NCI-H748 (cell line): ENCODE data around the gene ICAM1.
"Not testable (repeated sequence)": the region's sequence is repeated elsewhere in the genome, so short reads cannot be mapped to it uniquely, and the experiment has no call there.

Experiments used
- DNase-seq: peaks from one replicate; lab custom pipeline; 2025; ENCODE audit not compliant: unreplicated experiment; lab: John Stamatoyannopoulos, UW

The ICAM1 gene, protein sequence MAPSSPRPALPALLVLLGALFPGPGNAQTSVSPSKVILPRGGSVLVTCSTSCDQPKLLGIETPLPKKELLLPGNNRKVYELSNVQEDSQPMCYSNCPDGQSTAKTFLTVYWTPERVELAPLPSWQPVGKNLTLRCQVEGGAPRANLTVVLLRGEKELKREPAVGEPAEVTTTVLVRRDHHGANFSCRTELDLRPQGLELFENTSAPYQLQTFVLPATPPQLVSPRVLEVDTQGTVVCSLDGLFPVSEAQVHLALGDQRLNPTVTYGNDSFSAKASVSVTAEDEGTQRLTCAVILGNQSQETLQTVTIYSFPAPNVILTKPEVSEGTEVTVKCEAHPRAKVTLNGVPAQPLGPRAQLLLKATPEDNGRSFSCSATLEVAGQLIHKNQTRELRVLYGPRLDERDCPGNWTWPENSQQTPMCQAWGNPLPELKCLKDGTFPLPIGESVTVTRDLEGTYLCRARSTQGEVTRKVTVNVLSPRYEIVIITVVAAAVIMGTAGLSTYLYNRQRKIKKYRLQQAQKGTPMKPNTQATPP

DNA sequence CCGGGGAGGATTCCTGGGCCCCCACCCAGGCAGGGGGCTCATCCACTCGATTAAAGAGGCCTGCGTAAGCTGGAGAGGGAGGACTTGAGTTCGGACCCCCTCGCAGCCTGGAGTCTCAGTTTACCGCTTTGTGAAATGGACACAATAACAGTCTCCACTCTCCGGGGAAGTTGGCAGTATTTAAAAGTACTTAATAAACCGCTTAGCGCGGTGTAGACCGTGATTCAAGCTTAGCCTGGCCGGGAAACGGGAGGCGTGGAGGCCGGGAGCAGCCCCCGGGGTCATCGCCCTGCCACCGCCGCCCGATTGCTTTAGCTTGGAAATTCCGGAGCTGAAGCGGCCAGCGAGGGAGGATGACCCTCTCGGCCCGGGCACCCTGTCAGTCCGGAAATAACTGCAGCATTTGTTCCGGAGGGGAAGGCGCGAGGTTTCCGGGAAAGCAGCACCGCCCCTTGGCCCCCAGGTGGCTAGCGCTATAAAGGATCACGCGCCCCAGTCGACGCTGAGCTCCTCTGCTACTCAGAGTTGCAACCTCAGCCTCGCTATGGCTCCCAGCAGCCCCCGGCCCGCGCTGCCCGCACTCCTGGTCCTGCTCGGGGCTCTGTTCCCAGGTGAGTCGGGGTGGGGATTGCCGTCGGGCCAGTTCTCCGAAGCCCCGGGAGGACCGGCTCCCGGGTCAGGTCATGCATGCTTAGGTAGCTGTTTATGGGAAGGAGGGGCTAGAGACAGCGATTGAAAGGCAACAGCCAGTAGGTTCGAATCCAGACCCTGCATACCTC is at the start of gene ICAM1:
Gene ICAM1, plus strand, starts transcription at position 505 of the 779 bp plus-strand sequence. Its CDS starts 40 bp downstream, at position 545.
- peak; percentile 37 for DNase-seq

DNA sequence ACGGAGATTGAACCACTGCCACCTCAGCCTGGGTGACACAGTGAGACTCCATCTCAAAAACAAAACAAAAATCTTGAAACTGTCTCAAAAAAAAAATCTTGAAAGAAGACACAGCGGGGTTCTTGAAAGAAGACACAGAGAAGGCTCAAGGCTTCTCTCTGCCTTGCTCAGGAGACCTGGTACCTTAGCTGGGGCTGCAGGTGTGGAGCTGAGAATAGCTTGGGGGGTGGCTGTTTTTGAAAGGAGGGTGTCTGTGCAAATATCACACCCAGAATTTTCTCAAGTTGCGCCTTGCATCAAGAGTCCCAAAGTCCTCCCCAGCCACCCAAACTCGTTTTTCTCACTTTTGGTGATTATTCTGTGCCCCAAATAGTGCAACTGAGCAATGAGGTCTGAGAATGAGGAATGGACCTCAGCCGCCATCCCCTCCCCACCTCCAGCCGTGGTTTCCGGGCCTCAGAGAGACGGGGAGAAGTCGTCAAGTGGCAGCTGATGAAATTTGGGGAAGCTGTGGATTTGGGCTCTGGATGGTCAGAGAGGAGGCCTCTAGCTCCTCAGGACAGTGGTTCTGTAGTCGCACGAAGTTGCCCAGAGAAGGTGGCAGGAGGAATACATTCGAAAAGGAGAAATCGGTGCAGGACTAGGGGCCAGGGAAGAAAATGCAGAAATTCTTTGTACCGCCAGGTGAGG is 48.6 kb upstream of the ICAM1 start:
- DNase-seq, result no peak

DNA sequence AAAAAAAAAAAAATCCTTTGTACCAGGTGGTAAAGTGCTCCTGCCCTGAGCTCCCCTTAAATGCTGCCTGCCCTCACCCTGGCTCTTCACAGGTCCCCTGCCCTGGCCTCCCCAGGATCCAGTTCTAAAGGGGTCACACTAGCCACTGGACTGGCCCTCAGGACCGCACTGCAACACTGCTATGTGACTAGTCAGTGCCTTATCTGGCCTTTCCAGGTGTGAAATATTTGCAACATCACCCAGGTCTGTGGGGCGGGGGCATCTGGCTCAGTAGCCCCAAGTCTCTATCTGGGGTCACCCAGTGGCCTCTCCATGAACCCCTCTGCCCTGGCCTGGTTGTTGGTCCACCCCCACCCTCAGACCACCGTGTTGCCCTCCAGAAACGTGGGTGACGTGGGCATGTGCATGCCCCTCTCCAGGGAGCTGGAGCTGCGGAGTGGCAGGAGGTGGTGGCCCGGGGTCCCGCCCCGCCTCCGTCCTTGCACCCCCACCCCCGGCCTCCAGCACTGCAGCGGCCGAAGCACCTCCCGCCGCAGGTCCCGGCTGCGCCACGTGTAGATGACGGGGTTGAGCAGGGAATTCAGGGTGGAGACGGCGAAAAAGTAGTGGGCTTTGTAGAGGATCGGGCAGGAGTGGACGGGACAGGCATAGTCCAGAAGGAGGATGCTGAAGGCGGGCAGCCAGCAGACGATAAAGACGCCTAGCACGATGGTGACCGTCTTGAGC is 47.3 kb upstream of the ICAM1 start:
- no peak for DNase-seq

DNA sequence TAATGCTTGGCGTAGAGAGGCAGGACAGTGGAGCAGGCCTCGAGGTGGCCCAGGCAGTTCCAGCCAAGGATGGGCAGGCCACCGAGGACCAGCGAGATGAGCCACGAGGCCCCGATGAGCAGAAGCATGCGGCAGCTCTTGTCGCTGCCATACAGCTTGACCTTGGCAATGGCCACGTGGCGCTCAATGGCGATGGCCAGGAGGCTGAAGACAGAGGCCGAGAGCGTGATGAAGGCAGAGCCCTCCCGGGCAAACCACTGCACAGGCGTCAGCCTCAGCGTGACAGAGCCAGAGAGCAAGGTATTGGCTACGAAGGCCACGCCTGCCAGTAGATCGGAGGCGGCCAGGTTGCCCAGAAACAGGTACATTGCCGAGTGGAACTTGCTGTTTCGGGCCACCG is 46.6 kb upstream of the ICAM1 start:
- no peak for DNase-seq

DNA sequence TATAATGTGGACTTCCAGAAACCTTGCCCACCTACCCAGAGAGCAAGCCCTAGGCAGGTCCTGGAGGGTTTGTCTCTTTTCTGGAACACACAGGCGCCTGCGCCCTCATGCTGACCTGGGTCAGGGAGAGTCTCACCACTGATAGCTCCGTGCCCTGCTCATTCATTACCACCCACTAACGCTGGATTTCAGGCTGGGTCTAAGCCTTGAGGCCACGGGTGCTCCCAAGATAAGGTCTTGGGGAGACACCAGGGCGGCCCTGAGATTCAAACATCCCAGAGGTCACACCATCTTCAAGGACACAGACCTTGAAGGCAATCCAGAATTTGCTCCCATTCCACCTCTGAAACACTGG is 44.9 kb upstream of the ICAM1 start:
- no peak for DNase-seq

DNA sequence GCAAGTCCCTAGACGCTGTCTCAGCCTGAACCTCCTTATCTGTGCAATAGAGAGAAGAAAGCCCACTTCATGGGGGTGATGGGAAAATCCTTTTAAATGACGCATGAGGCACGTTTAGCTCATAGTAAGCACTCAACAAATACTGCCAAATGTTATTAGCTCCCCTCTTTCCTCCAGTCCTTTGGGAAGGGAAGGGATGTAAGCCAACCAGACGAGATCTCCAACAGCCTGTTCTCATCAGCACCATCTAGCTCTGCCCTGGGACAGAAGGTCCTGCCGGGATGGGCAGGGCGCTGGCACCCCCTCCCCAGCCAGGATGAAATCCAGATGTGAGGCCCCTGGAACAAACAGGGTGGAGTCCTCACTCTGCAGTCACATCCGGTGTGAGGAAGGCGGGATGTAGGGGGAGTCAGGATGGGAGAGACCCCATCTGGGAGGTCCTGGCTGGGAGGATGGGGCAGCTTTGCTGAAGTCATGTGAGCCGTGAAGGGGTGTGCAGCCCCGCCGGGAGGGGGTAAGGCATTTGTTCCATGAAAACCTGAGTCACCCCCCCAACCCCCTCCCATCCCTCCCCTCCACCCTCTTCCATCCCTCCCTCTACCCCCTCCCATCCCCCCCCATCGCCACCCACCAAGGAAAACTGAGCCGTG is 44.4 kb upstream of the ICAM1 start:
- no peak for DNase-seq

DNA sequence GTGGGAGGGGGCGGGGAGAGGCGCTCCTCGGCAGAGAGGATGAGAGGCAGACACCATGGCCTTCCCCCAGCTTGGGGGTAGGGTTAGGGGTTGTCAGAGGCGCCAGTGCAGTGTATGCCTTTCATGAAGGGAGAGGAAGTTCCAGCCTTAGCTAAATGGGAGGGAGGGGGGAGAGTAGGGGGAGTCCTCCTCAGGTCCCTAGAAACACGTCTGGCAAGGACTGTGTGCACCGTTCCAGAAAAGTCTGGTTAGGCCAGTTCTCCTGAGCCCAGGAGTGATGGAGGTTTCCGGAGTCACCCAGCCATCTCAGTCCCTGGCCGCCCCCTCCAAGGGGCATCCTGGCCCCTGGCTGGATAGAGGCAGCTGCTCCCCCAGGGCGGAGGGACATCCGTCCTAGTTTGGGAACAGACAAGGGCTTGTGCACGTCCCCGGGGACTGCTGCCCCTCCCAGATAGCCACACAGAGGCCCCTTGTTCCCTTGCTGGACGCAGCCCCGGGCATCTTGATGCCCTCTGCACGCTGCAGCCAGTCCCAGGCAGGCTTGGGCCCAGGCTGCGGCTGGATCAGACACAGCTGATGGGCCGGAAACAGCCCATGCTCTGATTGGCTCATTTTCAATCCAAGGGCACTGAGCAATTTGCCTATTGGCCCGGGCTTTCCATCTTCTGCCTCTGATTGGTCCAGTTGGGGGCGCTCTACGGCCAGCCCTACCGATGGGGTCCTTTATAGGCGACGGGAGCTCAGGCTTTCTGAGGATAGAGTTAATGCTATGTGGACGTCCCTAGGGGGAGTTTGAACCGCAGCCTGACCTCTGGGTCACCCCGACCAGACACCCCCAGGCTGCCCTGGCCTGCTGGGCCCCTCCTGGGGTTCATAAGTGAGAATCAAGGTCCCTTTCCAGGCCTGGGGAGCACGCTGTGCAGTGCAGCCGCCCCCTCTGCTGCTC is 43.6 kb upstream of the ICAM1 start:
- no peak for DNase-seq

DNA sequence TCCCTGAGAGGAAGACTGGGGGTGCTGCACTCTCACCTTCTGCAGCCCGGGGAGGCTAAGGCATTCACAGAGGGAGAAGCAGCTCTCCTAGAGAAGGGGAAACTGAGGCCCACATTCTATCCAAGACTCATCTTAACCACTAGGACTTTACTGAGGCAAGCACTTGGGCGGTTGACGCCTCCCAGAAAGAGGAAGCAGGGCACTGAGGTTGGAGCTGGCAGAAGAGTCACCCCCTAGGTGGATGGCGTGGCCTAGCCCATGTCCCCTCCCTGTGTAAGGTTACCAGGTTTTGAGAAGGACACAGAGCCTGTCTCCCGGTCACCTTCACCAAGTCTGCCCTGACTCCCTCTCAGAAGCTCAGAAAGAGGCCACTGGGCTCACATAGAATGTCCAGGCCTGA is 42.5 kb upstream of the ICAM1 start:
- DNase-seq, result no peak

DNA sequence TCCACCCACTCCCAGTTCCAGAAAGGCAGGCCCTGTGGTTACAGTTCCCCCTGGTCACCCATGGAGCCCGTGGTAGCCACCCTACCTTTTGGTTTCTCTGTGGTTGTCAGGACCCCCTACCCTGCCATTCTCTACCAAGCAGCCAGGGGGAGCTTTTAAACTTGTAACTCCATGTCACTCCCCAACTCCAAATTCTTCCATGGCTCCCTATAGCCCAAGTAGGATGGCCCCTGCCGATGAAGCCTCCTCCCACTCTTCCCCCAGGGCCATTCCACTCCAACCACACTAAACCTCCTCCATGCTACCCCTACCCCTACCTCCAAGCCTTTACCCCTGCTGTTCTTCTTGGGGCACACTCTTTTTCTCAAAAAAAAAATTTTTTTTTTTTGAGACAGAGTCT is 42.0 kb upstream of the ICAM1 start:
- peak; percentile 42 for DNase-seq

DNA sequence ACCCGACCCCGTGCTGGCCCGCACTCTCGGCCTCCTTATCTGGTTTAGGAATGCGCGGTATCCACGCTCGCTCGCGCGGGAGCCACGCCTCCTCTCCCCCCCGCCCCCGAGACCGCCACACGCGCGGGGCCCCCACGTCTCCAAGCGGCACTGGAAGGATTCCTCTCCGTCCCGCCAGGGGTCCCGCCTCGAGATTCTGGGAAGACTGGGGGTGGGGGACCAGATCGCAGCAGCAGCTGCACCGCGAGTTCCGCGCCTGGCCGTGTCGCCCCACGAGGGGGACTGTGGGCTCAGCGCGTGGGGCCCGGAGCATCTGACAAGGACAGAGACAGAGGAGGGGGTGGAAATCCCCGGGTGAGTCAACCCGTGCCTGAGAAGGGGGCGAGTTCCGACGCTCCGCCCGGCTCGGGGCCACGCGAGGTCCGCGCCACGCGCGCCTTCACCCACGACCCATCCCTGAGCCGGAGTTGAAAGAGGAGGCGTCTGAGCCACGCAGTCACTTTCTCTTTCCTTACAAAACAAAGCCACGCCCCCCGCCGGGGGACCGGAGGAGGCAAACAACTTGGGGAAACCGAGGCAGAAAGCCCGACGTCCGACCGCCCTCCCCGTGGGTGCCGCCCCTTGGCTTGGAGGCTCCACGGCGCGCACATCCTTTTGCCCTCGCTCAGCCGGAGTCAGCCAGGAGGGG is 40.6 kb upstream of the ICAM1 start:
- peak; percentile 25 for DNase-seq

DNA sequence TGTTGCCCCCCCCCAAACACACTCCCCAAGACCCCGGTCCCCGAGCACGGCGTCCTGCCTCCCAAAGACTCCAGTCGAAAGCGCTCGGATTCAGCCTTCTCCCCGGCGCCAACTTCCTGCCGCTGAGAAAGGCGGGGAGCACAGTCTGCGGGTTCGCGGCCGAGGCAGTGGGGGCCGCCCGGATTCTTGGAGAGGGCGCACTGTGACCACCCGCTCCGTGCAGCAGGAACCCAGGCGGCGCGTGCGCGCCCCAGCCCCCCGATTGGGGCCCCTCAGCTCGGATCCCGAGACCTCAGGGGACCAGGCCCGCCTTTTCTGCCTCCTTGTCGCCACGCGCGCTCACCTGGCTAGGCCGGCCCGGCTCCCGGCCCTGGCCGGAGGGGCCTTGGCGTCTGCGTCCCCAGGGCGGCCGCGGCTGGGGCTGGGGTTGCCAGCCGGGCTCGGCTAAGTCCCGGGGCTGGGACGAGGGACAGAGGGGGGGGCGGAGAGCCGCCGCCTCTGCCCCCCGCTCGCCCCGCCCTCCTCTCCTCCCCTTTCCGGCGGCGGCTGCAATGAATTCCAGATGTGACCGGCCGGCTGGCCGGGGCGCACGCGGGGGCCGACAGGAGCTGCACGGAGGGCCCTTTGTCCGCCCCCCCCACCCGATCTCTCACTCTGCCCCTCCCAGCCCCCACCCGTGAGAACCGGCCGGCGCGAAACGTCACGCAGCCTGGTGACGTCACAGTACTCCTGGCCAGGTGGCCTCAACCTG is 39.9 kb upstream of the ICAM1 start, which contains the start of gene S1PR2:
Gene S1PR2, minus strand, starts transcription at position 471 of the 751 bp plus-strand sequence. CDS start 6,426 bp downstream, outside the sequence.
- peak; percentile 68 for DNase-seq

DNA sequence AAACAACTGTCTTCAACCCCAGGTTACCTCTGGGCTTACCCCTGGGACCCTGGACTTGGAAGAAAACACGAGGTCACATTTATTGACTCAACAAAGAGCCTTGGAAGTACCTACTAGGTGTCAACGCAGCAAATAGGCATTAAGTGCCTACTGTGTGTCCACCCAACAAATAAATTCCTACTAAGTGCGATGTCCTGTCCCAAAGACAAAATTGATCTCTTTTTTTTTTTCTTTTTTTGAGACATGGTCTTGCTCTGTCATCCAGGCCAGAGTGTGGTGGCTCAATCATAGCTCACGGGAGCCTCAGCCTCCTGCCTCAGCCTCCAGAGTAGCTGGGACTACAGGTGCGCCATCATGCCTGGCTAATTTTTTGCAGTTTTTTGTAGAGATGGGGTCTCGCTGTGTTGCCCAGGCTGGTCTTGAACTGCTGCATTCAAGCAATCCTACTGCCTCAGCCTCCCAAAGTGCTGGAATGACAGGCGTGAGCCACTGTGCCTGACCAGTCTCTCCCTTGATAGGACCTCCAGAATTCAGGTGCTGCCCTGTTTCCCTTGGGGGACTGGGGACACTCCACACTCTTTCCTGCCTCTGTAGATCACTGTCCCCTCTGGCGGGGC is 39.2 kb upstream of the ICAM1 start:
- DNase-seq, result no peak

DNA sequence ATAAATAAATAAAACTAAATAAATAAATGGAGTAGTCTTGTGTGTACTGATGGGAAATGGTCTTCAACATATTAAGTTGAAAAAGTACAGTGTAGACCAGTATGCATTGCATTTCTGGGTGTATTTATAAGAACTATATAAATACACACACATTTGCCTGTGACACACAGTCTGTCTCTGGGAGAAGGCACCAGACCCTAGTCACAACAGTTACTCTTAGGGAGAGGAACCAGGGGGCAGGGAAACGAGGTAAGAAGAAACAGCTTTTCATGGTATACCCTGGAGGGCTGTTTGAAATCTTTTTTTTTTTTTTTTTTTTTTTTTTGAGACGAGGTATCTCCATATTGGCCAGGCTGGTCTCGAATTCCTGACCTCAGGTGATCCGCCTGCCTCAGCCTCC is 37.0 kb upstream of the ICAM1 start:
- no peak for DNase-seq

DNA sequence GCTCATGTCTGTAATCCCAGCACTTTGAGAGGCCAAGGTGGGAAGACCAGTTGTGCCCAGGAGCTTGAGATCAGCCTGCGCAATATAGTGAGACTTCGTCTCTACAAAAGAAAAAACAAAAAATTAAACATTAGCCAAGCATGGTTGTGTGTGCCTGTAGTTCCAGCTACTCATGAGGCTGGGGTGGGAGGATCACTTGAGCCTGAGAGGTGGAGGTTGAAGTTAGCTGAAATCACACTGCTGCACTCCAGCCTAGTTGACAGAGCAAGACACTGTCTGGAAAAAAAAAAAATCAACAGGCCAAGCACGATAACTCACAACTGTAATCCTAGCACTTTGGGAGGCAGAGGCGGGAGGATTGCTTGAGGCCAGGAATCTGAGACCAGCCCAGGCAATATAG is 35.9 kb upstream of the ICAM1 start:
- no peak for DNase-seq

DNA sequence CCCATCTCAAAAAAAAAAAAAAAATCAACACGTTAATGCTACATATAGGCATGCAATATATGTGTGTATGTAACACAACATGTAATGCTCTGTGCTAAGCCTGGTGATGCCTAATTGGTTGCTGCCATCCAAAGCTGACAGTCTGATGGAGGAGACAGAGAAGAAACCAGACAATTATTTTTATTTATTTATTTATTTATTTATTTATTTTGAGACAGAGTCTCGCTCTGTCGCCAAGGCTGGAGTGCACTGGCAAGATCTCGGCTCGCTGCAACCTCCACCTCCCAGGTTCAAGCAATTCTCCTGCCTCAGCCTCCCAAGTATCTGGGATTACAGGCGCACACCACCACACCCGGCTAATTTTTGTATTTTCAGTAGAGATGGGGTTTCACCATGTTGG is 35.5 kb upstream of the ICAM1 start:
- DNase-seq, result not testable (repeated sequence)

DNA sequence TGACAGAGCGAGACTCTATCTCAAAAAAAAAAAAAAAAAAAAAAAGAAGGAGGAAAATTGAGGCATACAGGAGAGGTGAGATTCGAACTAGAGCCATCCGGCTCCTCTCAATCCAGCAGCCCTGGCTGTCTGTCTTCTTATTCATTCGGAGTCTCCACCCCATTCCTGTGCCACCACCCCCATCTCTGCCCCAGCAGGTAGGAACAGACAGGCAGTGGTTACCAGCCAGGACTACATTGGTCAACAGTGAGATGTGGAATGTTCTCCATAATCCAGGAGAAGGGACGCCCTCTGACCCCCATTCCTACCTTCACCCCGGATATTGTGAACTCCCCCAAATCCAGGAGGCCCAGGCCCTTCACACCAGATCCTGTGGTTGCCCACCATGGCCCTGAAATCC is 33.2 kb upstream of the ICAM1 start:
- no peak for DNase-seq

DNA sequence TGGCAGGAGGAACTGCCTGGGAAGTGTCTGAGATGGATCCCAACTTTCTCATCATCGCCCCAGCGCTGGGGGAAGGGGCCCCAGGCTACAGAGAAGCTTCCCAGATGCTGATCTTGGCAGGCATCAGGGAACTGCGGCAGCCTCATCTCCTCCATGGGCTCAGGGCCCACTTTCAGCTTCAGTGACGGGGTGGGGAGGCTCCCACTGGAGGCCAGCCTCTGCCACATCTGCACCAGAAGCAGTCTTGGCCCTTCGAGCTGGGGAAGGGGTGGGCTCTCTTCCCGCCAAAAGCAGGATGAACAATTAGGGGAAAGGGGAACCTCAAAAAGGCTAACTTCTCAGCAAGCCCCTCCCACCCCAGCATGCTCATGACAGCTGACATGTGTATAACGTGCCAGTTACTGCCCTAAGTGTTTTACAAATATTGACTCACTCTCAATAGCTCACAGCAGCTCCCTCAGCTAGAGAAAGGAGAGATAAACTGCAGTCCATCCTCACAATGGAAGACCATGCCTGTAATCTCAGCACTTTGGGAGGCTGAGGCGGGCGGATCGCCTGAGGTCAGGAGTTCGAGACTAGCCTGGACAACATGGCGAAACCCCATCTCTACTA is 32.6 kb upstream of the ICAM1 start:
- DNase-seq, result peak; percentile 88
